Measurements from ENCODE around the gene POLE. TPM values are rescaled to one million over a fixed set of nuclear protein-coding genes. Genes with fewer than 3 reads are reported as not detected.

POLE gene
- total RNA-seq, 1 donor from 2014 or later, result 174 TPM

DNA sequence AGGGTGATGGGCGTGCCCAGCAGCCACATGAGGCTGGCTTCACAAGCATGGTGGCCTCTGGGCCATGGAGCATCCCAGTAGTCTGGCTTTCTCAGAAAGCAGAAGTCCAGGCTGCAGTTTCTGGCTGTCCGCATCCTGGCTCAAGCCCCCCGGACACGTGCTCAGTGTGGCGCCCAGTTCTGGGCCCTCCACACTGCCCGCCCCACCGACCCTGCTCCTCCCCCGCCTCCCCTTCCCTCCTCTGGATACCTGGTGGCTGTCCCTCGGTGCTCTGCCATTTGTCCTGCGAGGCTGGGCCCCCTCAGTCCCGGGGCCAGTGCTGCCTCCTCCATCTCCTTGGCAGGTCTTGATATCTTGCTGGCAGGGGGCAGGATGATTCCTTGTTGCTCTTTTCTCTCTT, 108.3 kb downstream of the POLE start:
- Mint-ChIP-seq H3K36me3 (ENCODE audit: low read depth) (peaks cover 12% of the 10 kb centered on the region), H3K4me3 (no peak overlapping the region), H3K27me3 (ENCODE audit: low read depth) (peaks cover 25% of the 10 kb centered on the region), H3K4me1 (peaks cover 3% of the 10 kb centered on the region), H3K9me3 (no peaks in the 10 kb centered on the region), H3K27ac (ENCODE audit: unreplicated experiment) (peak overlapping the region; percentile 81)
- DNase-seq (ENCODE audit: low read depth, low spot score), result no peak
- TF ChIP-seq, protein P1, sequence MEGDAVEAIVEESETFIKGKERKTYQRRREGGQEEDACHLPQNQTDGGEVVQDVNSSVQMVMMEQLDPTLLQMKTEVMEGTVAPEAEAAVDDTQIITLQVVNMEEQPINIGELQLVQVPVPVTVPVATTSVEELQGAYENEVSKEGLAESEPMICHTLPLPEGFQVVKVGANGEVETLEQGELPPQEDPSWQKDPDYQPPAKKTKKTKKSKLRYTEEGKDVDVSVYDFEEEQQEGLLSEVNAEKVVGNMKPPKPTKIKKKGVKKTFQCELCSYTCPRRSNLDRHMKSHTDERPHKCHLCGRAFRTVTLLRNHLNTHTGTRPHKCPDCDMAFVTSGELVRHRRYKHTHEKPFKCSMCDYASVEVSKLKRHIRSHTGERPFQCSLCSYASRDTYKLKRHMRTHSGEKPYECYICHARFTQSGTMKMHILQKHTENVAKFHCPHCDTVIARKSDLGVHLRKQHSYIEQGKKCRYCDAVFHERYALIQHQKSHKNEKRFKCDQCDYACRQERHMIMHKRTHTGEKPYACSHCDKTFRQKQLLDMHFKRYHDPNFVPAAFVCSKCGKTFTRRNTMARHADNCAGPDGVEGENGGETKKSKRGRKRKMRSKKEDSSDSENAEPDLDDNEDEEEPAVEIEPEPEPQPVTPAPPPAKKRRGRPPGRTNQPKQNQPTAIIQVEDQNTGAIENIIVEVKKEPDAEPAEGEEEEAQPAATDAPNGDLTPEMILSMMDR (conservative IDR thresholded peaks at IDR 0.05), result no peak

GRCh38 chr12:132578118-132578517, 109.0 kb downstream of the POLE start:
- Mint-ChIP-seq H3K9me3 (no peaks in the 10 kb centered on the region), H3K27me3 (ENCODE audit: low read depth) (peaks cover 22% of the 10 kb centered on the region), H3K36me3 (ENCODE audit: low read depth) (peaks cover 10% of the 10 kb centered on the region), H3K4me3 (peak overlapping the region; percentile 8), H3K4me1 (no peaks in the 10 kb centered on the region), H3K27ac (ENCODE audit: unreplicated experiment) (no peak overlapping the region)
- TF ChIP-seq, protein P1 (conservative IDR thresholded peaks at IDR 0.05), result no peak
- no peak for DNase-seq (ENCODE audit: low read depth, low spot score)

DNA sequence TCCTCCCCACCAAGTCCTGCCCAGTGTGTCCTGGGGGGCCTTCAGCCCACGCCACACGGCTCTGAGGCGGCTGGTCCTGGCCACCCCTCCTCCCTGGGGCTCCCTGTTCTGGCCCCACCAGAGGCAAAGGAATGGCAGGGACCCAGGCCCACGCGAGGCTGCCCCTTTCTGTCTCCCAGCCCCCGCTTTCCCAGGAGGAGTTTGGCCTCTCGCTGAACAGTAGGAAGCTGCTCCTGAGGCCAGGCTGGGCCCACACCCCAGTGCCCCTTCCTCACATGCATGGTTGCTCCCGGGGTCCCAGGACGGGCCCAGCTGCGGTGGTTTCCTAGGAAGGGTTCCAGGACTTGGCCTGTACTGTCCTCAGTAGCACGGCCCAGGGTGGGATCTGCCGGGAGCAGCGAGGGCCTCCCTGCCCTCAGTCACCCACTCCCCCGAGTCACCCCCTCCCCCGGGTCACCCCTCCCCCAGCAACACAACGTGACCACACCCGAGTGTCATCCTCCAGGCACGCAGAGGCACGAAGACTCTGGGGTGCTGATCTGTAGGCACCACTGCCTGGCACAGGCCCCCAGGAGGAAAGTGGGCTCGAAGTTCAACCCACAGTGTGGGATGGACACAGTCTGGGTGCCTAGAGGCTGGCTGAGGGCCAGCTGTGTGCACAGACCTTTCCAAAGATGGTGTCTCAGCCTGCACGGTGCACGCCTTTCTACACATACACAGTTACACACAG, 109.8 kb downstream of the POLE start:
- TF ChIP-seq, protein P1 (conservative IDR thresholded peaks at IDR 0.05), result no peak
- DNase-seq (ENCODE audit: low read depth, low spot score), result no peak
- Mint-ChIP-seq H3K4me3 (peak overlapping the region; percentile 8), H3K27ac (ENCODE audit: unreplicated experiment) (no peak overlapping the region), H3K9me3 (no peaks in the 10 kb centered on the region), H3K36me3 (ENCODE audit: low read depth) (peaks cover 10% of the 10 kb centered on the region), H3K27me3 (ENCODE audit: low read depth) (peaks cover 19% of the 10 kb centered on the region), H3K4me1 (no peaks in the 10 kb centered on the region)

- no peak for DNase-seq (ENCODE audit: low read depth, low spot score)
- Mint-ChIP-seq H3K4me1 (no peaks in the 10 kb centered on the region), H3K4me3 (no peak overlapping the region), H3K36me3 (ENCODE audit: low read depth) (peaks cover 10% of the 10 kb centered on the region), H3K9me3 (no peaks in the 10 kb centered on the region), H3K27ac (ENCODE audit: unreplicated experiment) (no peak overlapping the region), H3K27me3 (ENCODE audit: low read depth) (peaks cover 12% of the 10 kb centered on the region)
- TF ChIP-seq, protein P1 (conservative IDR thresholded peaks at IDR 0.05), result no peak
Observed at GRCh38 chr12:132576701-132577100, 110.4 kb downstream of the POLE start.

DNA sequence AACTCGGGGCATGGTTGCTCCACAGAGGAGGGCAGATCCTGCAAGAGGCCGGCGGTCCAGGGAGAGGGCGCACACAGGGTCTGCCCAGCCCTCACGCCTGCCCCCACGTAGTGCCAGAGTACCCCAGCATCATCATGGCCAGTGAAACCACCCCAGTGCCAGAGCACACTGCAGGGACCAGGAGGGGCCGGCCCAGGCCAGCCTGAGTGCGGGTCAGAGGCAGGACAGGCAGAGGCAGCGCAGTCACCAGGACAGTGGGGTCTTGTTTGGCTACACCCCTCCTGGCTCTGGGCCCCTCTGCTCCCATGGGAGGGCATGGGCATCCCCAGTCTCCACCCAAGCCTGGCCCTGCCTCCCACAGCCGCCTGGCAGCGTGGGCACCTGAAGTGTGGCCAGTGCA, 111.5 kb downstream of the POLE start:
- no peaks in the 10 kb centered on the region for H3K9me3 Mint-ChIP-seq
- no peak overlapping the region for H3K27ac Mint-ChIP-seq (ENCODE audit: unreplicated experiment)
- DNase-seq (ENCODE audit: low read depth, low spot score), result no peak
- peaks cover 6% of the 10 kb centered on the region for H3K27me3 Mint-ChIP-seq (ENCODE audit: low read depth)
- TF ChIP-seq, protein P1 (conservative IDR thresholded peaks at IDR 0.05), result no peak
- peaks cover 10% of the 10 kb centered on the region for H3K36me3 Mint-ChIP-seq (ENCODE audit: low read depth)
- H3K4me3 Mint-ChIP-seq, result no peak overlapping the region
- no peaks in the 10 kb centered on the region for H3K4me1 Mint-ChIP-seq

Measured in neural crest cell (in vitro differentiated cells).